Mesendoderm (in vitro differentiated cells): Measurements from ENCODE around the gene PSEN2.

Experiments
- DNase-seq: peaks from one replicate; pipeline ENCODE4 v3.0.0; 2013
- H2AK5ac ChIP-seq: 2 replicates; pipeline ENCODE4 v1.6.1; 2013; ENCODE audit warnings: low read length, inconsistent platforms
- H2BK120ac ChIP-seq: 2 replicates; pipeline ENCODE4 v1.6.1; 2013; ENCODE audit warnings: low read depth, mild to moderate bottlenecking, low read length, moderate library complexity, mixed read lengths
- H2BK15ac ChIP-seq: replicated peaks from 2 replicates; pipeline ENCODE4 v1.6.1; 2013; ENCODE audit warnings: low read depth, mild to moderate bottlenecking, moderate library complexity
- H2BK5ac ChIP-seq: 2 replicates; pipeline ENCODE4 v1.6.1; 2013; ENCODE audit warnings: low read length, inconsistent platforms
- H3K18ac ChIP-seq: 2 replicates; pipeline ENCODE4 v1.6.1; 2013; ENCODE audit warnings: mild to moderate bottlenecking, low read length, mixed read lengths
- H3K23ac ChIP-seq: one replicate; pipeline ENCODE4 v1.6.1; 2013; ENCODE audit warnings: low read length
- H3K27ac ChIP-seq: 2 replicates; pipeline ENCODE4 v1.5.1; 2013; ENCODE audit warnings: low read depth, mild to moderate bottlenecking, inconsistent platforms, low read length, moderate library complexity
- H3K27me3 ChIP-seq: 2 replicates; pipeline ENCODE4 v1.6.1; 2013; ENCODE audit warnings: low read length, control low read depth, mild to moderate bottlenecking, inconsistent platforms; ENCODE audit not compliant: insufficient read depth, poor library complexity
- H3K36me3 ChIP-seq: 2 replicates; pipeline ENCODE4 v1.6.1; 2013; ENCODE audit warnings: low read length, inconsistent platforms; ENCODE audit not compliant: control insufficient read depth, insufficient read depth
- H3K4ac ChIP-seq: one replicate; pipeline ENCODE4 v1.6.1; 2013; ENCODE audit warnings: low read depth, mild to moderate bottlenecking, low read length, moderate library complexity
- H3K4me1 ChIP-seq: 2 replicates; pipeline ENCODE4 v1.6.1; 2013; ENCODE audit warnings: low read depth, low read length, inconsistent platforms; ENCODE audit not compliant: control insufficient read depth
- H3K4me2 ChIP-seq: 2 replicates; pipeline ENCODE4 v1.6.1; 2013; ENCODE audit warnings: low read length
- H3K4me3 ChIP-seq: 2 replicates; pipeline ENCODE4 v1.5.1; 2013; ENCODE audit warnings: mild to moderate bottlenecking, low read length
- H3K56ac ChIP-seq: one replicate; pipeline ENCODE4 v1.6.1; 2013; ENCODE audit warnings: low read length
- H3K79me1 ChIP-seq: 2 replicates; pipeline ENCODE4 v1.6.1; 2013; ENCODE audit warnings: low read length, inconsistent platforms
- H3K79me2 ChIP-seq: 2 replicates; pipeline ENCODE4 v1.6.1; 2013; ENCODE audit warnings: mild to moderate bottlenecking, low read length; ENCODE audit not compliant: control insufficient read depth, insufficient read depth
- H3K9ac ChIP-seq: 2 replicates; pipeline ENCODE4 v1.6.1; 2013; ENCODE audit warnings: low read length, inconsistent platforms
- H4K5ac ChIP-seq: one replicate; pipeline ENCODE4 v1.6.1; 2013; ENCODE audit warnings: low read length
- H4K8ac ChIP-seq: one replicate; pipeline ENCODE4 v1.6.1; 2013; ENCODE audit warnings: low read depth, mild to moderate bottlenecking, control low read depth, low read length, moderate library complexity
- WGBS: extraction: QIAGEN DNeasy Blood & Tissue Kit; methylation state at CpG from one replicate; pipeline ENCODE4 v1.1.7; 2013; ENCODE audit warnings: low lambda C conversion rate, missing lambda C conversion rate; ENCODE audit not compliant: insufficient coverage; ENCODE audit errors: extremely low coverage; 5-methylcytosine and 5-hydroxymethylcytosine counted together

The PSEN2 gene

DNA sequence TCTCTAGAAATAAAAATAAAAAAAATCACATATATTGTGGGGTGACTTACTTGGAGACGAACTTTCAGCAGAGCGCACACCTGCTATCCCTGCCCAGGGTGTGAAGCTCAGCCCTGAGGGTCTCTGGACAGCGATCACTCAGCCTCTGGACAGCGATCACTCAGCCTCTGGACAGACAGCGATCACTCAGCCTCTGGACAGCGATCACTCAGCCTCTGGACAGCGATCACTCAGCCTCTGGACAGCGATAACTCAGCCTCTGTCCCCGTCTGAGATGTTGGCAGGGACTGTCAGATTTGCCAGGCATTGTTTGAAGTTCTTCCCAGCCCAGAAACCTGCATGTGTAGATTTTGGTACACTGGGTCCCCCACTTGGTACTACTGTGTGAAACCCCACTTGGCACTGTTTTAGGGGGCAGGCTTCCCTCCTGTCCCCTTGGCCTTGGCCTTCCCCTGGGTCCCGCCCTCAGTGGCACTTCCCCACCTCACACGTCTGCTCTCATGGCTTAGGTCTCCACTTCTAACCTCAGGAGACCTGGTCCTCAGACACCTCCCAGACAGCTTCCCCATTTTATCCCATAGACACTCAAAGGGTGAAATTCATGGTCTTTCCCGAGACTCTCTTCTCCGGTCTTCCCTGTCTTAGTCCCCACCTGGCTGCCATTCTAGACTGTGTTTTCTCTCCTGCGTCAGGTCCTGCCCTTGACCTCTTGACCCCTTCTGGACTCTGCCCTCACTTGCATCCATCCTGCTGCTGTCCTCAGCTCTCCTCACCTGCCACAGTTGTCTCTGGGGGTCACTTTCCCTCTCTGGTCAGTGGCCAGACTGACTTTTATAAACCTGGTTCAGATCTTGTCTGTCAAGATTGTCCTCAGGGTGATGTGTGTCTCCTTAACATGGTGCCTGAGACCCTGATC lies 10.2 kb downstream of the PSEN2 start:
- Histone ChIP-seq H3K9ac (no peak overlapping the region), H3K27me3 (no peaks in the 10 kb centered on the region), H2BK5ac (no peak overlapping the region), H3K79me2 (no peaks in the 10 kb centered on the region), H3K4ac (no peak overlapping the region), H3K4me1 (peaks cover 2% of the 10 kb centered on the region), H3K56ac (no peak overlapping the region), H2AK5ac (no peak overlapping the region), H3K36me3 (peaks cover 5% of the 10 kb centered on the region), H2BK15ac (no peak overlapping the region), H3K18ac (no peak overlapping the region), H3K4me2 (no peak overlapping the region), H3K79me1 (no peaks in the 10 kb centered on the region), H3K27ac (no peak overlapping the region), H4K5ac (no peak overlapping the region), H3K23ac (no peak overlapping the region), H3K4me3 (no peak overlapping the region), H2BK120ac (no peak overlapping the region), H4K8ac (no peak overlapping the region)
- no CpG with 5 or more reads among the region's 14 CpGs for WGBS
- DNase-seq = no peak

DNA sequence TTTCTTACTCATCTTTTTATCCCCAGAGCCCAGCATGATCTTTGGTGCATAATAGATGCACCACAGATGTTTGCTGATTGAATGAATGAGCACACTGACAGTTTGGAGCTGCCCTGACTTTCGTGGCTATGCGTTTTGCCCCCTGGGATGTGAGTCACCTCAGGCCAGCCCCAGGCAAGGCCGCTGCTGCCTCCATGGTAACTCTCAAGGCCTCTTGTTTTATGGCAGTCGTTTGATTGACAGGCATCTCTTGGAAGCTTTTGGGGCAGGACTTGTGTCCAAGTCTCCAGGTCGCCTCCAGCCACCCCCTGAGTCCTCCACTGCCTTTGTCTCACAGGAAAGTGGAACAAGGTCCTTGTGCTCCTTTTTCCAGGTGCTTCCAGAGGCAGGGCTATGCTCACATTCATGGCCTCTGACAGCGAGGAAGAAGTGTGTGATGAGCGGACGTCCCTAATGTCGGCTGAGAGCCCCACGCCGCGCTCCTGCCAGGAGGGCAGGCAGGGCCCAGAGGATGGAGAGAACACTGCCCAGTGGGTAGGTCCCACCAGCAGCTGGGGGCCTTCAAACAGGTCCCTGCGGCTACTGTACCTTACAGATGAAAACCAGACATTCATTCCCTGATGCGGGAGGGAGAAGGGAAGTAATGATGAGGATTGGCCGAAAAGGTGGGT lies 11.2 kb downstream of the PSEN2 start:
- no peaks in the 10 kb centered on the region for H3K4me1 ChIP-seq
- no peak for DNase-seq
- H3K4me3 ChIP-seq = no peak overlapping the region
- H3K4me2 ChIP-seq = no peak overlapping the region
- no peak overlapping the region for H2BK120ac ChIP-seq
- H2BK15ac ChIP-seq = no peak overlapping the region
- no peak overlapping the region for H4K5ac ChIP-seq
- WGBS = no CpG with 5 or more reads among the region's 15 CpGs
- H4K8ac ChIP-seq = no peak overlapping the region
- no peak overlapping the region for H3K27ac ChIP-seq
- H3K79me1 ChIP-seq = no peaks in the 10 kb centered on the region
- H3K4ac ChIP-seq = no peak overlapping the region
- no peak overlapping the region for H3K18ac ChIP-seq
- no peaks in the 10 kb centered on the region for H3K79me2 ChIP-seq
- no peak overlapping the region for H2AK5ac ChIP-seq
- H3K36me3 ChIP-seq = peaks cover 5% of the 10 kb centered on the region
- H3K56ac ChIP-seq = no peak overlapping the region
- H3K23ac ChIP-seq = no peak overlapping the region
- no peaks in the 10 kb centered on the region for H3K27me3 ChIP-seq
- H3K9ac ChIP-seq = no peak overlapping the region
- no peak overlapping the region for H2BK5ac ChIP-seq

GRCh38 chr1:226882187-226882586 lies 11.8 kb downstream of the PSEN2 start:
- Histone ChIP-seq H3K4me3 (no peak overlapping the region), H2AK5ac (no peak overlapping the region), H3K23ac (no peak overlapping the region), H3K79me1 (no peaks in the 10 kb centered on the region), H3K4ac (no peak overlapping the region), H3K36me3 (peaks cover 5% of the 10 kb centered on the region), H3K79me2 (no peaks in the 10 kb centered on the region), H4K8ac (no peak overlapping the region), H2BK120ac (no peak overlapping the region), H4K5ac (no peak overlapping the region), H2BK5ac (no peak overlapping the region), H3K56ac (no peak overlapping the region), H3K4me2 (no peak overlapping the region), H3K27ac (no peak overlapping the region), H3K27me3 (no peaks in the 10 kb centered on the region), H3K4me1 (no peaks in the 10 kb centered on the region), H3K9ac (no peak overlapping the region), H3K18ac (no peak overlapping the region), H2BK15ac (no peak overlapping the region)
- DNase-seq = no peak
- no CpG with 5 or more reads among the region's 5 CpGs for WGBS

GRCh38 chr1:226882631-226883409 lies 12.4 kb downstream of the PSEN2 start:
- no peak overlapping the region for H2BK15ac ChIP-seq
- no peak overlapping the region for H2BK5ac ChIP-seq
- H3K23ac ChIP-seq = no peak overlapping the region
- H3K4me1 ChIP-seq = no peaks in the 10 kb centered on the region
- H3K79me2 ChIP-seq = no peaks in the 10 kb centered on the region
- no peak overlapping the region for H3K4ac ChIP-seq
- H3K4me3 ChIP-seq = no peak overlapping the region
- no peak overlapping the region for H4K8ac ChIP-seq
- no peak overlapping the region for H2BK120ac ChIP-seq
- H4K5ac ChIP-seq = no peak overlapping the region
- H3K79me1 ChIP-seq = no peaks in the 10 kb centered on the region
- no CpG with 5 or more reads among the region's 9 CpGs for WGBS
- no peak overlapping the region for H3K4me2 ChIP-seq
- peaks cover 7% of the 10 kb centered on the region for H3K36me3 ChIP-seq
- no peak overlapping the region for H3K18ac ChIP-seq
- no peak overlapping the region for H3K27ac ChIP-seq
- DNase-seq = no peak
- no peak overlapping the region for H3K9ac ChIP-seq
- no peaks in the 10 kb centered on the region for H3K27me3 ChIP-seq
- H3K56ac ChIP-seq = no peak overlapping the region
- H2AK5ac ChIP-seq = no peak overlapping the region

- H2BK120ac ChIP-seq = no peak overlapping the region
- H3K4me2 ChIP-seq = no peak overlapping the region
- H3K27me3 ChIP-seq = no peaks in the 10 kb centered on the region
- no peak overlapping the region for H2AK5ac ChIP-seq
- H2BK15ac ChIP-seq = no peak overlapping the region
- no peak overlapping the region for H3K56ac ChIP-seq
- H3K27ac ChIP-seq = no peak overlapping the region
- no peak overlapping the region for H2BK5ac ChIP-seq
- no peak overlapping the region for H3K23ac ChIP-seq
- H3K79me2 ChIP-seq = no peaks in the 10 kb centered on the region
- no peak overlapping the region for H4K8ac ChIP-seq
- peaks cover 7% of the 10 kb centered on the region for H3K36me3 ChIP-seq
- no peak overlapping the region for H3K4ac ChIP-seq
- no peaks in the 10 kb centered on the region for H3K79me1 ChIP-seq
- no peak overlapping the region for H3K9ac ChIP-seq
- H3K18ac ChIP-seq = no peak overlapping the region
- WGBS = no CpG with 5 or more reads among the region's 16 CpGs
- H3K4me3 ChIP-seq = no peak overlapping the region
- H4K5ac ChIP-seq = no peak overlapping the region
- no peak for DNase-seq
- H3K4me1 ChIP-seq = no peaks in the 10 kb centered on the region
Measured at GRCh38 chr1:226883630-226884029, 13.2 kb downstream of the PSEN2 start.
